GM18505 (cell line): ENCODE data around the gene ASB6.

Experiments
- ATAC-seq: cut with Tn5 transposase; IDR thresholded peaks from one replicate; pipeline ENCODE4 v1.9.1; 2021; ENCODE audit not compliant: unreplicated experiment
- POLR2A ChIP-seq: IDR thresholded peaks from 4 replicates; pipeline ENCODE4 v1.6.1; 2011; ENCODE audit warnings: borderline replicate concordance; ENCODE audit not compliant: insufficient read depth, insufficient read length; ENCODE audit errors: extremely low read depth

The ASB6 gene

GRCh38 chr9:129607027-129607387 is 34.9 kb downstream of the ASB6 start:
- TF ChIP-seq POLR2A = no peak
- ATAC-seq = no peak

GRCh38 chr9:129606161-129607026 is 35.6 kb downstream of the ASB6 start:
- no peak for TF ChIP-seq POLR2A
- ATAC-seq = no peak

GRCh38 chr9:129604766-129605163 is 37.2 kb downstream of the ASB6 start:
- no peak for ATAC-seq
- no peak for TF ChIP-seq POLR2A

GRCh38 chr9:129604056-129604765 is 37.7 kb downstream of the ASB6 start:
- TF ChIP-seq POLR2A = no peak
- no peak for ATAC-seq

GRCh38 chr9:129602598-129603415 is 39.1 kb downstream of the ASB6 start:
- no peak for TF ChIP-seq POLR2A
- ATAC-seq = no peak

- no peak for ATAC-seq
- TF ChIP-seq POLR2A = no peak
These were observed 40.8 kb downstream of the ASB6 start for GRCh38 chr9:129601082-129601674.

- ATAC-seq = no peak
- TF ChIP-seq POLR2A = no peak
These were observed 43.8 kb downstream of the ASB6 start for GRCh38 chr9:129598089-129598596.

- no peak for TF ChIP-seq POLR2A
- ATAC-seq = no peak
These were observed 44.4 kb downstream of the ASB6 start for GRCh38 chr9:129597355-129598088.

GRCh38 chr9:129596541-129597331 is 45.2 kb downstream of the ASB6 start:
- no peak for TF ChIP-seq POLR2A
- ATAC-seq = no peak

GRCh38 chr9:129595903-129596540 is 45.9 kb downstream of the ASB6 start:
- no peak for ATAC-seq
- no peak for TF ChIP-seq POLR2A

- TF ChIP-seq POLR2A = no peak
- no peak for ATAC-seq
These were observed 46.6 kb downstream of the ASB6 start for GRCh38 chr9:129595311-129595741.
